Adrenal gland (tissue), 12 donors: ENCODE results near the gene CCDC122. TPM values are rescaled to one million over a fixed set of nuclear protein-coding genes. Genes with fewer than 3 reads are reported as not detected.

ENCODE experiments used
- DNase-seq, 7 donors: peaks; one replicate each; pipeline ENCODE4 v3.0.0-alpha.2; 2019 to 2020
- H3K27ac ChIP-seq, 5 donors: fragments of 200-600 bp; sonication (generic) in 4 of 5; 1 replicate in 3 of 5; 2 replicates in 2 of 5; pipeline versions ENCODE4 v1.5.1 to v1.8.0; 2016 to 2020; ENCODE audit warnings: mild to moderate bottlenecking in 1 of 5
- H3K27me3 ChIP-seq: fragments of 200-600 bp; 2 replicates; pipeline ENCODE4 v1.8.0; 2021
- H3K36me3 ChIP-seq, 2 donors: fragments of 200-600 bp; replicated peaks in 1 of 2; 1 replicate in 1 of 2; 2 replicates in 1 of 2; pipeline versions ENCODE4 v1.5.1 to v1.8.0; 2018 to 2022
- H3K4me1 ChIP-seq, 2 donors: fragments of 200-600 bp; replicated peaks in 1 of 2; 1 replicate in 1 of 2; 2 replicates in 1 of 2; pipeline versions ENCODE4 v1.5.1 to v1.8.0; 2018 to 2021
- H3K4me3 ChIP-seq, 4 donors: fragments of 200-600 bp; sonication (generic) in 3 of 4; one replicate each; pipeline ENCODE4 v1.5.1; 2016 to 2018
- H3K9me3 ChIP-seq, 3 donors: fragments of 200-600 bp; sonication (generic) in 1 of 3; replicated peaks in 1 of 3; 1 replicate in 2 of 3; 2 replicates in 1 of 3; pipeline versions ENCODE4 v1.5.1 to v1.8.0; 2016 to 2021
- CTCF ChIP-seq, 6 experiments: fragments of 450-650 bp in 4 of 6; fragments of 200-600 bp in 2 of 6; sonication (generic) in 1 of 6; IDR thresholded peaks; 1 replicate in 5 of 6; 2 replicates in 1 of 6; pipeline versions ENCODE4 v1.5.1 to v1.8.0; 2016 to 2021; ENCODE audit warnings: antibody characterized with exemption in 6 of 6, mild to moderate bottlenecking in 2 of 6, moderate library complexity in 1 of 6
- POLR2A ChIP-seq, 2 donors: fragments of 450-650 bp; IDR thresholded peaks; one replicate each; pipeline ENCODE4 v1.6.1; 2017; ENCODE audit warnings: antibody characterized with exemption in 2 of 2, mild to moderate bottlenecking in 2 of 2, moderate library complexity in 1 of 2
- WGBS, 4 donors: extraction: QIAGEN DNeasy Blood & Tissue Kit in 2 of 4; methylation state at CpG; one replicate each; pipeline versions ENCODE4 v1.1.5 to v1.1.7; 2013 to 2017; 5-methylcytosine and 5-hydroxymethylcytosine counted together
- intact Hi-C, 2 donors: fragments of 100-400 bp; cut with DNase I; formaldehyde crosslinking; loops; one replicate each; pipeline versions ENCODE4 v1.14.1 to v1.15.0; 2022 to 2023
- polyA plus RNA-seq, 3 donors: library from polyadenylated mRNA; stranded (reverse); fragments of 200-250 nt in 2 of 3; fragments of 350-450 nt in 1 of 3; fragmentation: Illumina TruSeq in 1 of 3; extraction: RNeasy Lipid Tissue Mini Kit (QIAGEN cat#74804) in 1 of 3; gene quantifications; one replicate each; pipeline ENCODE4 v1.2.3, GENCODE V29; 2013 to 2014
- total RNA-seq, 9 donors: library from RNA; depleted of rRNA in 4 of 9; stranded (reverse); fragments of >200 nt in 4 of 9; fragments of 120-200 nt in 1 of 9; fragmentation: NEBNext Ultra II Directional in 1 of 9; extraction: Animal tissue kit (Norgen Biotek cat#: 25700) in 1 of 9; gene quantifications; one replicate each; pipeline versions ENCODE4 v1.1.0 to v1.2.4, GENCODE V29; 2013 to 2023
- donor health status: healthy with polysubstance abuse.
- donor health status: Bipolar disorder and iron deficiency.
- donor health status: DM: yes; HTN: yes; CAD: no.
- donor health status: DM: no; HTN: no; CAD: no.
- donor health status: DM: no; HTN: no; CAD: no.
- donor health status: DM: yes; HTN: yes; CAD: no.

CCDC122 gene
- total and polyA plus RNA-seq, 12 donors: 0.79 to 16.8 (median 6.6) TPM

GRCh38 chr13:43805071-43805468 lies 74.5 kb downstream of the CCDC122 start:
- peak in 3 of 7 donors; percentile 16 to 22 (median 21) for DNase-seq
- H3K27ac ChIP-seq: no peak overlapping the region
- no peak overlapping the region for H3K4me3 ChIP-seq
- no peaks in the 10 kb centered on the region for H3K36me3 ChIP-seq
- no peak for TF ChIP-seq CTCF (IDR thresholded peaks at IDR 0.05)
- no peak for TF ChIP-seq POLR2A (IDR thresholded peaks at IDR 0.05)
- no peaks in the 10 kb centered on the region for H3K9me3 ChIP-seq
- intact Hi-C loops: loop anchor here in 1 of 2 donors (10.0 kb wide), 1 partner anchor 1210 kb away; no protein-coding TSS in a partner anchor
- WGBS, 4 donors: 20 to 29% (median 24%) methylated on average over 3 of the region's 3 CpGs
- H3K4me1 ChIP-seq: peaks cover 0 to 7% of the 10 kb centered on the region in 2 donors
- H3K27me3 ChIP-seq: no peaks in the 10 kb centered on the region

- 16 to 19% (median 18%) methylated on average over 5 of the region's 5 CpGs for WGBS, 4 donors
- no peaks in the 10 kb centered on the region for H3K27me3 ChIP-seq
- no peaks in the 10 kb centered on the region for H3K9me3 ChIP-seq
- no peak overlapping the region for H3K4me3 ChIP-seq
- H3K4me1 ChIP-seq: peaks cover 0 to 7% of the 10 kb centered on the region in 2 donors
- TF ChIP-seq POLR2A (IDR thresholded peaks at IDR 0.05) (no peak), CTCF (IDR thresholded peaks at IDR 0.05) (peak; percentile 43 to 71 (median 53))
- no peak overlapping the region for H3K27ac ChIP-seq
- no peaks in the 10 kb centered on the region for H3K36me3 ChIP-seq
- peak in 2 of 7 donors; percentile 17 to 19 for DNase-seq
- intact Hi-C loops: loop anchor here in 1 of 2 donors (10.0 kb wide), 1 partner anchor 1210 kb away; no protein-coding TSS in a partner anchor
These were observed 75.0 kb downstream of the CCDC122 start for GRCh38 chr13:43804461-43805070.

GRCh38 chr13:43802511-43802910 lies 77.0 kb downstream of the CCDC122 start:
- Histone ChIP-seq H3K4me3 (no peak overlapping the region), H3K9me3 (no peaks in the 10 kb centered on the region), H3K4me1 (peaks cover 0 to 7% of the 10 kb centered on the region in 2 donors), H3K27me3 (no peaks in the 10 kb centered on the region), H3K36me3 (no peaks in the 10 kb centered on the region), H3K27ac (no peak overlapping the region)
- TF ChIP-seq CTCF (IDR thresholded peaks at IDR 0.05) (no peak), POLR2A (IDR thresholded peaks at IDR 0.05) (no peak)
- intact Hi-C loops: loop anchor here in 1 of 2 donors (10.0 kb wide), 1 partner anchor 1208 kb away; no protein-coding TSS in a partner anchor
- DNase-seq: no peak

GRCh38 chr13:43800828-43801227 lies 78.7 kb downstream of the CCDC122 start:
- Histone ChIP-seq H3K27me3 (no peaks in the 10 kb centered on the region), H3K27ac (no peak overlapping the region), H3K36me3 (no peaks in the 10 kb centered on the region), H3K4me3 (no peak overlapping the region), H3K9me3 (no peaks in the 10 kb centered on the region), H3K4me1 (peaks cover 0 to 7% of the 10 kb centered on the region in 2 donors)
- WGBS, 4 donors: 62 to 82% (median 72%) methylated on average over 3 of the region's 3 CpGs
- DNase-seq: no peak
- no peak for TF ChIP-seq POLR2A (IDR thresholded peaks at IDR 0.05)
- no peak for TF ChIP-seq CTCF (IDR thresholded peaks at IDR 0.05)
- intact Hi-C loops: loop anchor here in 1 of 2 donors (10.0 kb wide), 1 partner anchor 1206 kb away; no protein-coding TSS in a partner anchor
